Measurements from ENCODE around the gene RPS24. TPM values are rescaled to one million over a fixed set of nuclear protein-coding genes. Genes with fewer than 3 reads are reported as not detected.
A peak's percentile ranks its signal among the peaks of the same experiment; 100 is the strongest.

RPS24 gene
- total RNA-seq, 1 experiment from 2014 or later: 1,553 TPM

DNA sequence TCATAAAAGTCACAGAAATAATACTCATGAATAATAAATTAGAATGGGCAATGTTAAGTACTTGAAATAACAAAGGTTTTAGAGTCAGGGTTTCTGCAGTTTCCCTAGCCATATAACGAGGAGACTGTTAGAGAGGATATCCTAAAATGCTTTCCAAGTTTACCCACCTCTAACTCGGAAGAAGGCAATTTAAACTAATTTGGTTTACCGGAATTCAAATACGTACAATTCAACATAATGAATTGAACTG is 351 bp upstream of the RPS24 start:
- Histone ChIP-seq H3K27ac (ENCODE audit: low read depth, low read length, poor library complexity, severe bottlenecking) (peak overlapping the region; percentile 82), H3K4me3 (ENCODE audit: low read depth, low read length, poor library complexity, severe bottlenecking) (peak overlapping the region; percentile 81), H3K4me1 (ENCODE audit: insufficient read depth, low read length, poor library complexity, severe bottlenecking) (peaks cover 39% of the 10 kb centered on the region), H3K27me3 (replicated peaks; ENCODE audit: insufficient read depth, low read depth, low read length, poor library complexity) (no peaks in the 10 kb centered on the region), H3K9me3 (ENCODE audit: low read depth, low read length, poor library complexity, severe bottlenecking) (no peaks in the 10 kb centered on the region), H3K36me3 (ENCODE audit: insufficient read depth, low read length, poor library complexity, severe bottlenecking) (peaks cover 35% of the 10 kb centered on the region)
- intact Hi-C loops (cut with micrococcal nuclease; ENCODE audit: unreplicated experiment): no loop called here
- BruUV-seq (replicated peaks): no TSS peak
- TF ChIP-seq CTCF (conservative IDR thresholded peaks at IDR 0.05; ENCODE audit: low read depth, low read length) (no peak), EZH2 (IDR thresholded peaks at IDR 0.05; ENCODE audit: borderline replicate concordance, low read depth, low read length, poor library complexity, severe bottlenecking) (no peak)
- ChIA-PET CTCF (no interaction called here), POLR2A (ENCODE audit: low non-redundant PET) (no interaction called here)
- no peak for DNase-seq (ENCODE audit: low spot score)

DNA sequence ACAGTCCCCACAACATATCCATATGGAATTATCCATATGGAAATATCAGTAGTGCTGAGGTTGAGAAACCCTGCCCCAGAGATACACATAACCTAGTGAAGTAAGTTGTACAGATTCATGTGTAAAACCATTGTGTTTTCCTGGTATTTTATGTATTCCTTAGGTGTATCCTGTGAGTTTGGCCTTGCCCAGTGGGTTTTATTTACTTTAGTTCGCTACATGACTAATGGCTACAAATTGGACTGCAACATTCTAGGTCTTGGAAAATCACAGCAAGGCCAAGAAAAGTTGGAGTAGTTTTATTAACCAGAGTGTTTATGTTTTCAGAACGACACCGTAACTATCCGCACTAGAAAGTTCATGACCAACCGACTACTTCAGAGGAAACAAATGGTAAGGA is 1.4 kb downstream of the RPS24 start:
- intact Hi-C loops (cut with micrococcal nuclease; ENCODE audit: unreplicated experiment): no loop called here

DNA sequence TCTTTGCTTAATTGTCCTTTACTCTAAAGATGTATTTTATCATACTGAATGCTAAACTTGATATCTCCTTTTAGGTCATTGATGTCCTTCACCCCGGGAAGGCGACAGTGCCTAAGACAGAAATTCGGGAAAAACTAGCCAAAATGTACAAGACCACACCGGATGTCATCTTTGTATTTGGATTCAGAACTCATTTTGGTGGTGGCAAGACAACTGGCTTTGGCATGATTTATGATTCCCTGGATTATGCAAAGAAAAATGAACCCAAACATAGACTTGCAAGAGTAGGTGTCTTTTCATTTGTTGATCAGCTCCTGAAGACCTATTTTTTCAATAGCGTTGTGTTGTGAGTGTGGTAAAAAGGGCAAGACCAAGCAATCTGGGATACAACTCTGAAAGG is 1.8 kb downstream of the RPS24 start:
- ChIA-PET CTCF (no interaction called here), POLR2A (ENCODE audit: low non-redundant PET) (no interaction called here)
- peak overlapping the region; percentile 81 for H3K4me3 ChIP-seq (ENCODE audit: low read depth, low read length, poor library complexity, severe bottlenecking)
- TF ChIP-seq EZH2 (IDR thresholded peaks at IDR 0.05; ENCODE audit: borderline replicate concordance, low read depth, low read length, poor library complexity, severe bottlenecking) (no peak), CTCF (conservative IDR thresholded peaks at IDR 0.05; ENCODE audit: low read depth, low read length) (no peak)
- no peak overlapping the region for H3K27ac ChIP-seq (ENCODE audit: low read depth, low read length, poor library complexity, severe bottlenecking)
- no TSS peak for BruUV-seq (replicated peaks)
- H3K9me3 ChIP-seq (ENCODE audit: low read depth, low read length, poor library complexity, severe bottlenecking): no peaks in the 10 kb centered on the region
- no peaks in the 10 kb centered on the region for H3K27me3 ChIP-seq (replicated peaks; ENCODE audit: insufficient read depth, low read depth, low read length, poor library complexity)
- no peak for DNase-seq (ENCODE audit: low spot score)
- H3K4me1 ChIP-seq (ENCODE audit: insufficient read depth, low read length, poor library complexity, severe bottlenecking): peaks cover 41% of the 10 kb centered on the region
- intact Hi-C loops (cut with micrococcal nuclease; ENCODE audit: unreplicated experiment): no loop called here
- H3K36me3 ChIP-seq (ENCODE audit: insufficient read depth, low read length, poor library complexity, severe bottlenecking): peaks cover 56% of the 10 kb centered on the region

More for the DNA sequence above, 1.4 kb downstream of the RPS24 start:
- peaks cover 43% of the 10 kb centered on the region for H3K4me1 ChIP-seq (ENCODE audit: insufficient read depth, low read length, poor library complexity, severe bottlenecking)
- no peak for DNase-seq (ENCODE audit: low spot score)
- H3K27me3 ChIP-seq (replicated peaks; ENCODE audit: insufficient read depth, low read depth, low read length, poor library complexity): no peaks in the 10 kb centered on the region
- H3K36me3 ChIP-seq (ENCODE audit: insufficient read depth, low read length, poor library complexity, severe bottlenecking): peaks cover 52% of the 10 kb centered on the region
- peak overlapping the region; percentile 74 for H3K27ac ChIP-seq (ENCODE audit: low read depth, low read length, poor library complexity, severe bottlenecking)
- BruUV-seq (replicated peaks): no TSS peak
- TF ChIP-seq EZH2 (IDR thresholded peaks at IDR 0.05; ENCODE audit: borderline replicate concordance, low read depth, low read length, poor library complexity, severe bottlenecking) (no peak), CTCF (conservative IDR thresholded peaks at IDR 0.05; ENCODE audit: low read depth, low read length) (no peak)
- peak overlapping the region; percentile 81 for H3K4me3 ChIP-seq (ENCODE audit: low read depth, low read length, poor library complexity, severe bottlenecking)
- no peaks in the 10 kb centered on the region for H3K9me3 ChIP-seq (ENCODE audit: low read depth, low read length, poor library complexity, severe bottlenecking)
- ChIA-PET POLR2A (ENCODE audit: low non-redundant PET) (no interaction called here), CTCF (no interaction called here)

All from A673 (cell line).